Effector CD8-positive, alpha-beta T cell (primary cell): Measurements from ENCODE around the gene MYCL.

Source experiments
- DNase-seq: peaks from one replicate; lab custom pipeline; 2025; lab: John Stamatoyannopoulos, UW

Gene MYCL

DNA sequence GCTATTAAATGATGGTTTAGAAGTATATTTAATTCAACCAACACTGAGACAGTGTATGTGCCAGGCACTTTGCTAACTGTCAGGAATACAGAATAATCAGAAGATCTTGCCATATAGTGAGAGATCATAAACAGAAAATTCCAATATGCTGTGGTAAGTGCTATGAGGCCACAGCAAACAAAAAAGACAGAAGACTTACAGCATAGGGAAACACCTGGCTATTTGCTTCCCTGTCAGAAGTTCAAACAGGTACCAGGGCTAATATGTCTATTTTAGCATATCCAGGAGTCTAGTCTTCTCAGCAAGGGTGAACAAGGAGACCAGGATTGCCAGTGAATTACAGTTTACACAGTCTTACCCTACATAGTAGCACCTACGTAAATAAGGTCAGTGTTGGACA lies 48.8 kb downstream of the MYCL start:
- DNase-seq: no peak

DNA sequence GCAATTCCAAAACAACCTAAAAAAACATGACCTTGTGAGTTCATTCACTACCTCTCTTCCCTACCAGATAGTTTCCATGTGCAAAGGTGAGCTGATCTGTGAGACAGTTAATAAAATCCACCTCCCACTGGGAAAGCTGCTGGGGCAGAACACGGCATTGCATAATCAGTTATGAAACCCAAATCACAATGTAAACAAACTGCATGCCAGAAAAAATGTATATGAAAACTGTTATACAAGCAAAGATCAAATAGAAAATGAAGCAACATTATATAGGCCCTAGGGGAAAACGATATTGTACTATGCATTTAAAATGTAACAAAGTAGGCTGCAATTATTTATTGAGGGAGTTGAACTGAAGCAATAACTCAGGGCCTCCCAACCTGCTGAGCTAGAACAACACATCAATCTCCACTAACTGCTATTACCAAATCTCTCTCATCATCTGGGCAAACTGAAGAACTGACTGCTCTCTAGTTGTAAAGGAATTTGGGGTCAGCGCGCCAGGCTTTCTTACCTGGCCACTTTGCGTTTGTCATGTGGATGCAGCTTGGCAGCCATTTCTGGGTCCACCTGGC lies 49.4 kb downstream of the MYCL start:
- no peak for DNase-seq

DNA sequence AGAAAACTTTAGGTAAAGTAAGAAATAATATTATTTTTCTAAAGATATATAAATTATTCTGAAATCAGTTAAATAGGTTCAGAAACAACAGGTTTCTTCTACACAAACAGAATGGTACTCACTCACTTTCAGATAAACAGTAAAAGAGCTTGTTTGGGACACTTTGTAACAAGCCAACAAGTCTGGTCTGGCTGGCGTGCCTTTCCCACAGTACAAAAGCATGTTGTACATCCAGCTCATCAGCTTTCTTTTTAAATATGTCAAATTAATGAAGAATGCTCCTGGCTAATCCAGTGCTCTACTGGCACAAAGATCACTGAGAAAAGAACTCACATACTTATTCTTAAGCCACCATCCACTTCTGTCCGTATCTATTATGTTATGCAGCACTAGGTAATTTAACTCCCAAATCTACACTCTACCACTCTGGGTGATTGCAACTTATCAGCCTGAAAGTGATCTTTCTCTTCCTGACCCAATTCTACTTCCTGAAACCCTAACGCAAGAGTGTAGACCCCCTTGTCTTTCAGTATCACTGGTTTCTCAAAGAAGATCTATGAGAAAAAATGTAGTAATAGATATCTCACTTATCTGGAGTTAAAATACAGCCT lies 51.0 kb downstream of the MYCL start:
- DNase-seq: no peak

DNA sequence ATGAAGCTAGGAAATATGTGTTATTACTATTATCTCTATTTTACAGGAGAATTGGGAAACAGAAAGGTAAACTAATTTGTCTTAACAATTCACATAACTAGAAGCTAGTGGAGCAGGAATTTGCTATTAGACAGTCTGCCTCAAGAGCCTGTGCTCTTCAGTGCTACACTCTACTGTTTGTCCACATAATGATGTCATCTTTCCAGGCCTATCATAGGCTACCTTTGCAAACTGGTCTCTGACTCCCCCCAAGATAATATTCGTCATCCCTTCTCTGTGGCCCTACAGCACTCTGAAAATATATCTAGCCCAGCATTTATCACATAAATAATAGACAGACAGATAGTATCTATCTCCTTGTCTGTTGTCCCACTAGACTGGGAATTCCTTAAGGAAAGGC lies 52.5 kb downstream of the MYCL start:
- no peak for DNase-seq

DNA sequence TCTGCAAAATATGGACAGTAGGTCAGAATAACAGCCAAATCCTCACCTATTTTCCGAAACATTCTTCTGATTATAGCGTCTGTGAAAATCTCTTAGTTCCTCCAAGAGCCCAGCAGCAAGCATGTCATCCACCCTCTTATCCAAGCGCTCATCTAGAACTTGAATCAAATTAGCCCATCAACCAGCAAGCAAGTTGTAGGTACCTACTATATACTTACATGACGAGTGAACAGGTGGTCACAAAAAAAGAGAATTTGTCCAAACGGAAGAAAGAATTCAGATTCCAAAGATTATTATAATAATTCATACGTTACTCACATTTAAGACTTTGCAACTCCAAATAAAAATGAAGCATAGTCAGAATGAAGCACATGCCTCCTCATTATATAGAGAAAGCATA lies 53.8 kb downstream of the MYCL start:
- DNase-seq: no peak

DNA sequence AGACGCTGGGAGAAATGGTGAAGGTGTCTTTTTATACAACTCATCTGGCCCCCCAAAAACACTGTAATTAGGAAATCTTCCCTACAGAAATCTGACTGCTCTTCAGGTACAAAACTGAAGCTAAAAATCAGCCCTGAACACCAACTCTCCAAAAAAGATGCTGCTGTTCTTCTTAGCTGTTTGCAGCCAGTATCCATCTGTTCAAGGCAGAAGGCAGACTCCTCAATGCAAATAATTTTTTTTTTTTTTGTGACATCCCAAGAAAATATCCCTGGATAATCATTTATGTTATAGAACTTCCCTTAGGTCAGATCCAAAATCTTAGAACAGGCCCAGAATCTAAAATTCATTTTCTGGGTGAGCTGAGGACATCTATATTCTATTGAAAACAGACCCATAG lies 54.9 kb downstream of the MYCL start:
- DNase-seq: no peak

DNA sequence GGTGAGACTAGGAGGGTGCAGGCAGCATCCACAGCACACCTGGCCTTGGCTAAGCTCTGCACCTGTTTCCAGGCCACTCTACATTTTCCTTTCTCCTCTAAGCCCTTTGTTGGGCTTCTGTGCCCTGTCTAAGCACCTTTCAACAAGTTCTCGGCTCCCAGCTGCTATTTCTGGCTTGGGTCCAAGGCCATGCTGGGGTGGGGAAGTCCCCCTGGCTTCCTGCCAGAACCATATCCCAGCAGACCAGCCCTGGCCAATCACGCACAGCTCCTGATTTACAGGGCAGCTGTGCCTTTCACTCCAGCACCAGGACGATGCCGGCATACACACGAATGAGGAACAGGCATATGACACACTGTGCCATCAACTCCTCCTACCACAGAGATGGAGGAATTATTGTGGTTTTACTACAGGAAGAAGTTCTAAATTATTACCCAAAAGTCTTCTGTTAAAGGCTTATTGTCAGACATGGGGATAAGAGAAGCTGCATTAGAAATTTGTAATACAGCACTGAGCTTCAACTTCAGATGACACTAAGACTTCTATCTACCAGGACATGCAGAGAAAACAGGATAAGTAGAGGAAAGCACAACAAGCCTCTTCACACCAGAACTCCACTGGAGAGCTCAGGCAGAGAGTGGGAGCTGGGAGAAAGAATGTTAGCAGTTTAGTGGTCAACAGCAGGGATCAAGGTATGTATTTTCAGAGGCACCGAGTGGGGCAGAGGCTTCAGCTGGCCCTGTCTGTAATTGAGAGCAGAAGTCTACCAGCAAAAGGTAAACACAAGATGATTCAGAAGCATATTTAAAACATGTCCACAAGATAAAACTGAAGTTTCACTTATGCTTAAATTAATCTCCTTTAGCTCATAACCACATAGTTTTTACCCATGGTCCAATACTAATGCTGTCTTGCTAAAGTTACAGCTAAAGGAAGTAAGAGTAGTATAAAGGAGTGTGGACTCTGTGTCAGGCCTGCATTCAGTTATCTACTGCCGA lies 55.8 kb downstream of the MYCL start:
- peak; percentile 71 for DNase-seq
